D721Med (cell line): ENCODE data around the gene CPD.
"Not testable (repeated sequence)": the region's sequence is repeated elsewhere in the genome, so short reads cannot be mapped to it uniquely, and the experiment has no call there.

ENCODE experiments used
- DNase-seq: peaks from one replicate; pipeline ENCODE4 v3.0.0; 2011; ENCODE audit warnings: low spot score; ENCODE audit not compliant: insufficient read length
- FAIRE-seq: peaks from 2 replicates; lab custom pipeline; 2011; peaks lifted over from hg19 to GRCh38; lab: Jason Lieb, UNC
- CTCF ChIP-seq: IDR thresholded peaks from 2 replicates; pipeline ENCODE4 v1.5.1; 2012; ENCODE audit warnings: mild to moderate bottlenecking, control low read depth; ENCODE audit not compliant: insufficient read depth; ENCODE audit errors: missing control alignments

The CPD gene

GRCh38 chr17:30413109-30413508 lies 34.4 kb downstream of the CPD start:
- FAIRE-seq = no peak
- TF ChIP-seq CTCF = no peak

GRCh38 chr17:30414486-30414885 lies 35.8 kb downstream of the CPD start:
- no peak for TF ChIP-seq CTCF
- FAIRE-seq (no peak), DNase-seq (no peak)

More at GRCh38 chr17:30413109-30413508, 34.4 kb downstream of the CPD start:
- DNase-seq = no peak

- FAIRE-seq = no peak
- DNase-seq = no peak
- no peak for TF ChIP-seq CTCF
These were observed 36.8 kb downstream of the CPD start for GRCh38 chr17:30415491-30415890.

GRCh38 chr17:30418070-30418469 lies 39.3 kb downstream of the CPD start:
- not testable (repeated sequence) for FAIRE-seq, DNase-seq

GRCh38 chr17:30421592-30421991 lies 42.9 kb downstream of the CPD start:
- FAIRE-seq (no peak), DNase-seq (no peak)
- TF ChIP-seq CTCF = no peak

- DNase-seq (no peak), FAIRE-seq (no peak)
- TF ChIP-seq CTCF = no peak
These were observed 43.4 kb downstream of the CPD start for GRCh38 chr17:30422171-30422570.

GRCh38 chr17:30424471-30424870 lies 45.7 kb downstream of the CPD start:
- DNase-seq = no peak
- no peak for TF ChIP-seq CTCF
- FAIRE-seq = no peak

GRCh38 chr17:30426292-30426691 lies 47.6 kb downstream of the CPD start:
- no peak for DNase-seq
- no peak for TF ChIP-seq CTCF
- FAIRE-seq = no peak
